DOHH2 (cell line): Measurements from ENCODE around the gene PPFIBP1.

Experiments used
- H3F3A ChIP-seq: fragments of 200-600 bp; sonication (generic), shearing (Covaris generic); 2 replicates; pipeline ENCODE4 v1.6.0; 2016; ENCODE audit warnings: antibody characterized with exemption, mild to moderate bottlenecking; ENCODE audit not compliant: control insufficient read depth, insufficient read depth
- H3K27ac ChIP-seq: fragments of 200-600 bp; sonication (generic); 2 replicates; pipeline ENCODE4 v1.5.1; 2014; ENCODE audit warnings: low read depth, mild to moderate bottlenecking, low read length, moderate library complexity
- H3K27me3 ChIP-seq: fragments of 200-600 bp; sonication (generic); 2 replicates; pipeline ENCODE4 v1.6.1; 2014; ENCODE audit warnings: mild to moderate bottlenecking, low read length, mixed read lengths; ENCODE audit not compliant: control insufficient read depth
- H3K36me3 ChIP-seq: fragments of 200-600 bp; sonication (generic); 2 replicates; pipeline ENCODE4 v1.6.1; 2014; ENCODE audit warnings: mild to moderate bottlenecking, low read length, moderate library complexity, mixed read lengths; ENCODE audit not compliant: control insufficient read depth
- H3K4me1 ChIP-seq: fragments of 200-600 bp; sonication (generic); 2 replicates; pipeline ENCODE4 v1.6.1; 2014; ENCODE audit warnings: mild to moderate bottlenecking, low read length, mixed read lengths; ENCODE audit not compliant: control insufficient read depth
- H3K4me2 ChIP-seq: fragments of 200-600 bp; sonication (generic); 2 replicates; pipeline ENCODE4 v1.6.0; 2014; ENCODE audit warnings: mild to moderate bottlenecking, low read length, moderate library complexity
- H3K4me3 ChIP-seq: fragments of 200-600 bp; sonication (generic); 2 replicates; pipeline ENCODE4 v1.5.1; 2014; ENCODE audit warnings: mild to moderate bottlenecking, low read length, mixed read lengths
- H3K79me2 ChIP-seq: fragments of 200-600 bp; sonication (generic); 2 replicates; pipeline ENCODE4 v1.6.1; 2014; ENCODE audit warnings: mild to moderate bottlenecking, low read length, mixed read lengths; ENCODE audit not compliant: control insufficient read depth
- H3K9me2 ChIP-seq: fragments of 200-600 bp; sonication (generic); replicated peaks from 2 replicates; pipeline ENCODE4 v1.6.1; 2014; ENCODE audit warnings: mild to moderate bottlenecking, low read length, mixed read lengths; ENCODE audit not compliant: control insufficient read depth
- H3K9me3 ChIP-seq: fragments of 200-600 bp; sonication (generic); 2 replicates; pipeline ENCODE4 v1.6.1; 2014; ENCODE audit warnings: antibody characterized with exemption, low read length, mixed read lengths; ENCODE audit not compliant: control insufficient read depth, insufficient read depth
- H4K20me1 ChIP-seq: fragments of 200-600 bp; sonication (generic); 2 replicates; pipeline ENCODE4 v1.6.0; 2014; ENCODE audit warnings: low read depth, mild to moderate bottlenecking, antibody characterized with exemption, low read length, moderate library complexity; ENCODE audit not compliant: control insufficient read depth, insufficient read depth
- CTCF ChIP-seq: fragments of 200-600 bp; sonication (generic); IDR thresholded peaks from one replicate; pipeline ENCODE4 v1.5.1; 2014; ENCODE audit warnings: antibody characterized with exemption, mild to moderate bottlenecking, low read depth, low read length; ENCODE audit not compliant: poor library complexity, severe bottlenecking
- EZH2phosphoT487 ChIP-seq: fragments of 200-600 bp; sonication (generic); IDR thresholded peaks from 2 replicates; pipeline ENCODE4 v1.6.1; 2017; ENCODE audit warnings: borderline replicate concordance, mild to moderate bottlenecking, antibody characterized with exemption, low read length, moderate library complexity, mixed read lengths

Gene PPFIBP1

GRCh38 chr12:27515671-27516070 is 8.3 kb upstream of the PPFIBP1 start:
- Histone ChIP-seq H3K9me2 (no peaks in the 10 kb centered on the region), H3K9me3 (no peaks in the 10 kb centered on the region), H3K27ac (no peak overlapping the region), H3K27me3 (peaks cover 4% of the 10 kb centered on the region; the same call in 1 of the 2 replicates), H3K4me2 (no peak overlapping the region), H3K4me1 (no peaks in the 10 kb centered on the region), H3F3A (no peaks in the 10 kb centered on the region), H3K36me3 (no peaks in the 10 kb centered on the region), H3K79me2 (no peaks in the 10 kb centered on the region), H3K4me3 (no peak overlapping the region), H4K20me1 (no peaks in the 10 kb centered on the region)
- no peak for TF ChIP-seq CTCF

GRCh38 chr12:27516625-27517024 is 7.4 kb upstream of the PPFIBP1 start:
- Histone ChIP-seq H3K9me2 (no peaks in the 10 kb centered on the region), H3K27ac (no peak overlapping the region), H3F3A (no peaks in the 10 kb centered on the region), H3K4me1 (no peaks in the 10 kb centered on the region), H3K4me3 (no peak overlapping the region), H3K9me3 (no peaks in the 10 kb centered on the region), H3K27me3 (peaks cover 4% of the 10 kb centered on the region; the same call in 1 of the 2 replicates), H3K4me2 (no peak overlapping the region), H3K79me2 (no peaks in the 10 kb centered on the region), H4K20me1 (no peaks in the 10 kb centered on the region), H3K36me3 (no peaks in the 10 kb centered on the region)
- TF ChIP-seq EZH2phosphoT487 (no peak), CTCF (no peak)

GRCh38 chr12:27517546-27517945 is 6.5 kb upstream of the PPFIBP1 start:
- peaks cover 4% of the 10 kb centered on the region; the same call in 1 of the 2 replicates for H3K27me3 ChIP-seq
- no peaks in the 10 kb centered on the region for H3K9me3 ChIP-seq
- H4K20me1 ChIP-seq, result no peaks in the 10 kb centered on the region
- no peak overlapping the region for H3K4me3 ChIP-seq
- no peaks in the 10 kb centered on the region for H3K4me1 ChIP-seq
- no peak overlapping the region for H3K4me2 ChIP-seq
- no peaks in the 10 kb centered on the region for H3K36me3 ChIP-seq
- no peaks in the 10 kb centered on the region for H3F3A ChIP-seq
- H3K79me2 ChIP-seq, result no peaks in the 10 kb centered on the region
- TF ChIP-seq EZH2phosphoT487 (no peak), CTCF (no peak)
- no peak overlapping the region for H3K27ac ChIP-seq
- no peaks in the 10 kb centered on the region for H3K9me2 ChIP-seq

- TF ChIP-seq CTCF (no peak), EZH2phosphoT487 (no peak)
- no peaks in the 10 kb centered on the region for H3K9me2 ChIP-seq
- peaks cover 2% of the 10 kb centered on the region for H3K4me1 ChIP-seq
- no peaks in the 10 kb centered on the region for H3K9me3 ChIP-seq
- no peak overlapping the region for H3K4me2 ChIP-seq
- no peaks in the 10 kb centered on the region for H3K79me2 ChIP-seq
- no peaks in the 10 kb centered on the region for H4K20me1 ChIP-seq
- H3K36me3 ChIP-seq, result no peaks in the 10 kb centered on the region
- peaks cover 4% of the 10 kb centered on the region; the same call in 1 of the 2 replicates for H3K27me3 ChIP-seq
- no peaks in the 10 kb centered on the region for H3F3A ChIP-seq
- H3K27ac ChIP-seq, result no peak overlapping the region
- no peak overlapping the region for H3K4me3 ChIP-seq
Observed at GRCh38 chr12:27517961-27518665, 5.9 kb upstream of the PPFIBP1 start.
